GM11168 (cell line): Measurements from ENCODE around the gene CEACAM19.
"Not testable (repeated sequence)": the region's sequence is repeated elsewhere in the genome, so short reads cannot be mapped to it uniquely, and the experiment has no call there.

Experiments
- in situ Hi-C: fragments of 300-500 bp; cut with MboI; formaldehyde crosslinking; loops from one replicate; pipeline ENCODE4 v1.12.0; 2022; ENCODE audit warnings: low sequenced_read_pairs; ENCODE audit not compliant: unreplicated experiment

Gene CEACAM19

GRCh38 chr19:44671400-44671799, at the start of gene CEACAM19:
TSS of gene CEACAM19 (plus strand) at chr19:44671482. CDS start at chr19:44671932, 450 bp downstream.
- in situ Hi-C loops, result no loop called here

DNA sequence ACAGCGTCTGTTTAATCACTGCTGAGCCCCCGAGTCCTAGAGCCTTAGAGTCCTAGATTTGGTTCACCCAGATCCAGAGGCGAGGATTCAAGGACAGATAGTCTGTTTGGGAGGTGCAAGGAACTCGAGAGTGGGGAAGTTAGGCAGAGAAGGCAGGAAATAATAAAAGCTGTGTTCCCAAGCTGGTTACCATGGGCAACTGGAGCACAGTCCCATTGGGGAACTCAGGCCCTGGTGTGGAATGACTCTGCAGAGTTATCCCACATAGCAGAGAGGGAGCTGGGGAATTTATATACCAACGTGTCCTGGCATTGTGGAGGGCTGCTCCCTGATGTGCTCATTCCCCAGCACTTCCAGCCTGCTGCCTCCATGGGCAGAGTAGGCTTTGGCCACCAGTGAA, 48.2 kb upstream of the CEACAM19 start:
- in situ Hi-C loops, result no loop called here

GRCh38 chr19:44623626-44624025, 47.7 kb upstream of the CEACAM19 start:
- in situ Hi-C loops, result no loop called here

DNA sequence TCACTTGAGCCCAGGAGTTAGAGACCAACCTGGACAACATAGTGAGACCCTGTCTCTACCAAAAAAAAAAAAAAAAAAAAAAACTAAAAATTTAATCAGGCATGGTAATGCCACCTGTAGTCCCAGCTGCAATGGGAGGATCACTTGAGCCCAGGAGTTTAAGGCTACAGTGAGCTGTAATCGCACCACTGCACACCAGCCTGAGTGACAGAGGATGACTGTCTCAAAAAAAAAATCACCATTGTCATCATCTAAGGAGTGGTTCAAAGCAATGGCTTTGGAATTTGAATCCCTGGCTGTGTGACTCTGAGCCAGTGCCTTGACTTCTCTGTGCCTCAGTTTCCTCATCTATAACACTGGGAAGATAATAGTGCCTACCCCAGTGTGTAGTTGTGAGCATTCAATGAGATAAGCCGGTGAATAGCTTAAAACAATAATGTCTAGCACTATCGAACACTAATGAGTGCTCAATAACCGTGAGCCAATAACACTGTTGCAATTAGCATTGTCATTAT, 46.4 kb upstream of the CEACAM19 start:
- in situ Hi-C loops, result no loop called here

- in situ Hi-C loops, result not testable (repeated sequence)
These were observed 45.6 kb upstream of the CEACAM19 start for GRCh38 chr19:44625637-44626036.

DNA sequence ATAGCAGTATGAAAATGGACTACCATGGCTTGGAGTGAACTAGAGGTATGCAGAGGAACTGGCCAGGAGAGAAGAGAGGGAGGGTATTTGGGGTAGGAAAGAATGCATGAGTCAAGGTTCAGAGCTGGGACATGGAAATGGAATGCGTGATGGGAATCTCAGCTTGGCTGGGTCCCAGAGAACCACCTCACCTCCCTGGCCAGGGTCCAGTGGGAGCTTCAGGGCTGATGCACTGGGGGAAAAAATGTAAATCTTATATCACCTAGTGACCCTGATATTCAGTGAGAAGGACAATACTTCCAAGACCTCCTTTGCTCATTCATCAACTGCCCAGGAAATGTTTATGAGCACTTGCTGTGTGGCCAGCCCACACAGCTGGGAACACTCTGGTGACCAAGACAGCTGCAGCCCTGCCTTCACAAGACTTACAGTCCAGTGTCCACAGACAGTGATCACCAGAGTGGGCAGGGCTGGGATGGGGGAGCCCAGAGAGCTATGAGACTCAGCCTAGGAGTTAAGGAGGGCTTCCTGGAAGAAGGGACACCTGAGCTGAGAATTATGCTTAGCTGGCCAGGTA, 45.1 kb upstream of the CEACAM19 start:
- in situ Hi-C loops, result no loop called here

- in situ Hi-C loops, result no loop called here
These were observed 43.7 kb upstream of the CEACAM19 start for GRCh38 chr19:44627631-44628030.

GRCh38 chr19:44628793-44629192, 42.5 kb upstream of the CEACAM19 start:
- in situ Hi-C loops, result no loop called here

DNA sequence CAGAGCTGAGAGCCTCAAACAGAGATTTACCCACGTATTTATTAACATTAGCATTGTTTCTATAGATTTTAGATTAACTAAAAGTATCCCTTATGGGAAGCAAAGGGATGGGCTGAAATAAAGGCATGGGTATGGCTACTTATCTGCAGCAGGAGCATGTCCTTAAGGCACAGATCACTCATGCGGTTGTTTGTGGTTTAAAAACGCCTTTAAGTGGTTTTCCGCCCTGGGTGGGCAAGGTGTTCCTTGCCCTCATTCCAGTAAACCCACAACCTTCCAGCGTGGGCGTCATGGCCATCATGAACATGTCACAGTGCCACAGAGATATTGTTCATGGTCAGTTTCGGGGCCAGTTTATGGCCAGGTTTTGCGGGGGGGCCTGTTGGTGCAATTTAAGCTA, 39.7 kb upstream of the CEACAM19 start:
- in situ Hi-C loops, result not testable (repeated sequence)

GRCh38 chr19:44634058-44634457, 37.2 kb upstream of the CEACAM19 start:
- in situ Hi-C loops, result not testable (repeated sequence)

- in situ Hi-C loops, result no loop called here
These were observed 36.5 kb upstream of the CEACAM19 start for GRCh38 chr19:44634785-44635184.

DNA sequence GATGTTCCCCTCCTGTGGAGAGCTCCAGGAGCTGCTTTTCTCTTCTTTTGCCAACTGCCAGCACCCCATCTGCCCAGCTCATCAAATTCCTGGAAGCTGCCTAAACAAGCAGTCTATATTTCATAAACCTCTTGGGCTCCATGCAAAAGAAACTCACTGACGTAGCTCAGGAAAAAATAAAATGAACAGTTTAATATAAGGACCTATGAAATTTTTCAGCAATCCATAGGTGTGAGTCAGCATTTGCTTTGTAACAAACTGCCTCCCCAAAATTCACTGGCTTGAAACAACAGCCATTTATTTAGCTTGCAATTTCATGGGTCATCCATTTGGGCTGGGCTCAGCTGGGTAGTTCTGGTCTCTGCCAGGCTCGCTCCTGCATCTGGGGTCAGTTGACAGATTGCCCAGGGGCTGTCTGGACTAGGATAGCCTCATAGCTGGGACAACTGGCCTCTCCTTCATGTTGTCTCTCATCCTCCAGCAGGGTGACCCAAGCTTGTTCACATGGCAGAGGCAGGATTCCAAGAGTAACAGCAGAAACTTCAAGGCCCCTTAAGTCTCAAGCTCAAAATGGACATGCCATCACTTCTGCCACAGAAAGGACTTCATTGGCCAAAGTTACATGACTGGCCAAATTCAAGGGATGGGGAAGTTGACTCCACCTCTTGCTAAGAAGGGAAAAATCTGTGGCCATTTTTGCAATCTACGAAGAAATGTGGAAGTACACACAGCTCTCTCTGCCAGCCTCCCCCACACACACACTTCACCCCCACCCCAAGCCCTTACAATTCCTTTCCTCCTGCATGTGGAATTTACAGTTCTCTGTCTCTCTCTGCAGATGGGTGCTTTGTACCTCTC, 35.5 kb upstream of the CEACAM19 start:
- in situ Hi-C loops, result no loop called here

DNA sequence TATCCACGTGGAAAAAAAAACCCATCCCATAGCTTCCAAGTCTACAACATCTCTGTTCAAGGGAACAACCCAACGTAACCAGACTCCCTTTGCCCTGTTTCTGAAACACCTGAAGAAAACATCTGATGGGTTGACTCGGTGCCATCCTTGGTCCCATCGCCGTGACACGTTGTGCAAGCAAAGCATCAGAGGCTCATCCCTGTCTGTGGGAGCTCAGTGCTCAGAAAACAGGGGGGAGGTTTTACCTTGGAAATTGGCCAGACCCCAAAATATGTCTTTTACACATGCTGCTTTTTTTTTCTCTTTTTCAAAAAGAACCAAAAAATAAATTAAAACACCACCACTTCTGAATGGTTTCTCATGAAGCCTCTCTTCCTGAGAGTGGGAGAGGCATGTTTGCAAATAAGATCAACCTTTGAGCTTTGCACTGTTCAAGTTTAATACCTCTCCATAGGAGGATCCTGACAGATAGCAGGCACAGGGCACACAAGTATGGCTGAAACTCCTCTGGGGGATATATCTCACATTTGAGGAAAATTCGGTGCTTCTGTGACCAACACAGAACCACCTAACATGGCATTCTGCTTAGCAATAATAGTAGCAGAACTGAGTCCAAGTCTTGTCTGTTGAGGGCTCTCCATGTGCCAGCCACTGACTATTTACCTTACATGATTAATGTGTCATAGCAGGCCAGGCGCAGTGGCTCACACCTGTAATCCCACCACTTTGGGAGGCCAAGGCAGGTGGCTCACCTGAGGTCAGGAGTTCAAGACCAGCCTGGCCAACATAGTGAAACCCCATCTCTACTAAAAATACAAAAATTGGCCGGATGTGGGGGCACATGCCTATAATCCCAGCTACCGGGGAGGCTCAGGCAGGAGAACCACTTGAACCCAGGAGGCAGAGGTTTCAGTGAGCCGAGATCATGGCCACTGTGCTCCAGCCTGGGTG, 34.6 kb upstream of the CEACAM19 start:
- in situ Hi-C loops, result no loop called here

DNA sequence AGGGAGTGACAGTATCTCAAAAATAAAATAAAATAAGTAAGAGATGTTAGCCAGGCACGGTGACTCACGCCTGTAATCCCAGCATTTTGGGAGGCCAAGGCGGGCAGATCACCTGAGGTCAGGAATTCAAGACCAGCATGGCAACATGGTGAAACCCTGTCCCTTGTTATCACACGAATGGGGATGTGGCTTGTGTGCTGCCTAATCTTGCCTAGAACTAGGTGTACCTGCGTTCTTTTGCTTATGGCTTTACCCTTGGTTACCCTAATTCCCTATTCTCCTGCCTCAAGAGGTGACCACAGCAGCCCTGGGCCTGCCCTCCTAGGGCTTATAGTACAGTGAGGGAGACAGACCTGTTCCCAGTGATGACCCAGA, 33.9 kb upstream of the CEACAM19 start:
- in situ Hi-C loops, result no loop called here

DNA sequence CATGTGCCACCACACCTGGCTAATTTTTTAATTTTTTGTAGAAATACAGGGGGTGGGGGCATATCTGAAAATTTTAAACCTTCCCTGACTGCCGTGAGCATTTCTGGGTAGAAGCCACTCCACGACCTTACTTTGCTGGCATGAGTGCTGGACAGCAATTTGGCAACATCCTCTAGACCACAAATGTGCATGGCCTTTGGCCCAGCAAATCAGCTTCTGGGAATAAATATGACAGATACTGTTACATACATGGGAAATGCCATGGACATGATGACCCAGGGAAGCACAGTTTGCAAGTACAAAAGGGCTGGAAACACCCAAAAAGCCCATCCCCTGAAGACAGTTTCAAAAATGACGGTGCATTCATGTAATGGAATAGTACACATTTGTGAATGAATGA, 30.8 kb upstream of the CEACAM19 start:
- in situ Hi-C loops, result no loop called here

- in situ Hi-C loops, result no loop called here
These were observed 29.6 kb upstream of the CEACAM19 start for GRCh38 chr19:44641501-44642265.

DNA sequence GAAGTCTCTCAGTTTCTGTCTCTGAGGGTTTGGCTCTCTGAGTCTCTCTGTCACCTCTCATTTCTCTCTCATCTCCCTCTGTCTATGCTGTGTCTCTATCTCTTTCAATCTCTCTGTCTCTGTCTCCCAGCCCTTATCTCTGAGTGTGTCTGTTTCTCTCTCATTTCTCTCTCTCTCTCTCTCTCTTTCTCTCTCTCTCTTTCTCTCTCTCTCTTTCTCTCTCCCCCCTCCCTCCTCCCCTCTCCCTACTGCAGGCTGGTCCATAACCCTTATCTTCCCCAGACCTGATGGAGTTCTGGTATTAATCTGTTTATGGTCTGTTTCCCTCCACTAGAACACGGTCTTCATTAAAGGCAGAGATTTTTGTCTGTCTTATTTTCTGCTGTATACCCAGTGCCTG, 28.9 kb upstream of the CEACAM19 start:
- in situ Hi-C loops, result no loop called here

- in situ Hi-C loops, result no loop called here
These were observed 27.5 kb upstream of the CEACAM19 start, which contains the start of gene PVR for GRCh38 chr19:44643605-44644401. TSS of gene PVR (plus strand) at chr19:44643910. CDS start at chr19:44644097, 187 bp downstream.
